ENCODE measurements around the gene DMXL1. TPM values are rescaled to one million over a fixed set of nuclear protein-coding genes. Genes with fewer than 3 reads are reported as not detected.

DMXL1 gene
- total RNA-seq, 3 donors from 2014 or later = 53.1 to 91.2 (median 60.3) TPM

- Histone ChIP-seq H3K36me3 (peaks cover 6% of the 10 kb centered on the region), H3K27me3 (no peaks in the 10 kb centered on the region), H3K4me3 (no peak overlapping the region), H3K27ac (no peak overlapping the region), H3K9me3 (no peaks in the 10 kb centered on the region), H3K4me1 (no peaks in the 10 kb centered on the region)
- intact Hi-C loops (cut with DNase I; ENCODE audit: low total_unique reads) = no loop called here
- DNase-seq (ENCODE audit: low spot score in 2 of 2) = no peak
- TF ChIP-seq POLR2AphosphoS5 (IDR thresholded peaks at IDR 0.05) = no peak
- no peak for TF ChIP-seq POLR2A (IDR thresholded peaks at IDR 0.05)
- no peak for TF ChIP-seq CTCF (IDR thresholded peaks at IDR 0.05)
These were observed 136.2 kb downstream of the DMXL1 start for GRCh38 chr5:119207105-119207504.

DNA sequence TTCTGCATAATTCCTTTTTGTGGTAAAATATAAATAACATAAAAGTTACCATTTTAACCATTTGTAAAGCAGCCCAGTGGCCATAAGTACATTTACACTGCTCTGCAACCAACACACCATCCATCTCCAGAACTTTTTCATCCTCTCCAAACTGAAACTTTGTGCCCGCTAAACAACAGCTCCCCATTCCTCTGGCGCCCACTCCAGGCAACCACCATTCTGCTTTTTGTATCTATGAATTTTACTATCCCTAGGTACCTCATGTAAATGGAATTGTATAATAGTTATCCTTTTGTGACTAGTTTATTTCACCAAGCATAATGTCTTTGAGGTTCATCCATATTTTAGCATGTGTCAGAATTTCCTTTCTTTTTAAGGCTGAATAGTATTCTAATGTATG is 141.1 kb downstream of the DMXL1 start:
- intact Hi-C loops (cut with DNase I; ENCODE audit: low total_unique reads) = no loop called here
- no peak for DNase-seq (ENCODE audit: low spot score in 2 of 2)
- no peaks in the 10 kb centered on the region for H3K27me3 ChIP-seq
- no peak overlapping the region for H3K27ac ChIP-seq
- no peaks in the 10 kb centered on the region for H3K4me1 ChIP-seq
- no peak overlapping the region for H3K4me3 ChIP-seq
- H3K36me3 ChIP-seq = no peaks in the 10 kb centered on the region
- TF ChIP-seq CTCF (IDR thresholded peaks at IDR 0.05) = no peak
- no peak for TF ChIP-seq POLR2A (IDR thresholded peaks at IDR 0.05)
- no peak for TF ChIP-seq POLR2AphosphoS5 (IDR thresholded peaks at IDR 0.05)
- H3K9me3 ChIP-seq = no peaks in the 10 kb centered on the region

GRCh38 chr5:119212676-119213075 is 141.8 kb downstream of the DMXL1 start:
- no peaks in the 10 kb centered on the region for H3K9me3 ChIP-seq
- intact Hi-C loops (cut with DNase I; ENCODE audit: low total_unique reads) = no loop called here
- no peak overlapping the region for H3K4me3 ChIP-seq
- no peak for TF ChIP-seq POLR2A (IDR thresholded peaks at IDR 0.05)
- no peak for TF ChIP-seq POLR2AphosphoS5 (IDR thresholded peaks at IDR 0.05)
- no peak for TF ChIP-seq CTCF (IDR thresholded peaks at IDR 0.05)
- H3K27ac ChIP-seq = no peak overlapping the region
- H3K27me3 ChIP-seq = no peaks in the 10 kb centered on the region
- no peaks in the 10 kb centered on the region for H3K36me3 ChIP-seq
- H3K4me1 ChIP-seq = no peaks in the 10 kb centered on the region
- no peak for DNase-seq (ENCODE audit: low spot score in 2 of 2)

DNA sequence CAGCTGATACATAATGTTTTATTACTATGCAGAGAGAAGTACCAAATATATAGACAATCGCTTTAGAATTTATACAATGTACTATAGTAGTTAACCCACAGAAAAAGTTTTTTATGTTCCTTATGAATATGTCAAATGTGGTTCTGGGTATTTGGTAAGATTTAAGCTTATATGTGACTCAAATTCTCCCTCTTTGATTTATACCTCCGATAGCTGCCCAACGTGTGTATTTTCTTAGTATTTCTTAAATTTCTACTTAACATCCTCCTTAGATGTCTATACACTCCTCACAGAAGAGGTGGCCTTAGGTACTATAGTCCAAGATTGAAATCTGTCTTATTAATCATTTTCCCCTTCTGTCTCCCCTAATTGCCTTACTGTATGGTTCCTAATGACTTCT is 146.3 kb downstream of the DMXL1 start:
- Histone ChIP-seq H3K9me3 (no peaks in the 10 kb centered on the region), H3K27ac (no peak overlapping the region), H3K4me3 (no peak overlapping the region), H3K27me3 (no peaks in the 10 kb centered on the region), H3K4me1 (no peaks in the 10 kb centered on the region), H3K36me3 (peaks cover 6% of the 10 kb centered on the region)
- no peak for TF ChIP-seq POLR2AphosphoS5 (IDR thresholded peaks at IDR 0.05)
- intact Hi-C loops (cut with DNase I; ENCODE audit: low total_unique reads) = no loop called here
- DNase-seq (ENCODE audit: low spot score in 2 of 2) = no peak

DNA sequence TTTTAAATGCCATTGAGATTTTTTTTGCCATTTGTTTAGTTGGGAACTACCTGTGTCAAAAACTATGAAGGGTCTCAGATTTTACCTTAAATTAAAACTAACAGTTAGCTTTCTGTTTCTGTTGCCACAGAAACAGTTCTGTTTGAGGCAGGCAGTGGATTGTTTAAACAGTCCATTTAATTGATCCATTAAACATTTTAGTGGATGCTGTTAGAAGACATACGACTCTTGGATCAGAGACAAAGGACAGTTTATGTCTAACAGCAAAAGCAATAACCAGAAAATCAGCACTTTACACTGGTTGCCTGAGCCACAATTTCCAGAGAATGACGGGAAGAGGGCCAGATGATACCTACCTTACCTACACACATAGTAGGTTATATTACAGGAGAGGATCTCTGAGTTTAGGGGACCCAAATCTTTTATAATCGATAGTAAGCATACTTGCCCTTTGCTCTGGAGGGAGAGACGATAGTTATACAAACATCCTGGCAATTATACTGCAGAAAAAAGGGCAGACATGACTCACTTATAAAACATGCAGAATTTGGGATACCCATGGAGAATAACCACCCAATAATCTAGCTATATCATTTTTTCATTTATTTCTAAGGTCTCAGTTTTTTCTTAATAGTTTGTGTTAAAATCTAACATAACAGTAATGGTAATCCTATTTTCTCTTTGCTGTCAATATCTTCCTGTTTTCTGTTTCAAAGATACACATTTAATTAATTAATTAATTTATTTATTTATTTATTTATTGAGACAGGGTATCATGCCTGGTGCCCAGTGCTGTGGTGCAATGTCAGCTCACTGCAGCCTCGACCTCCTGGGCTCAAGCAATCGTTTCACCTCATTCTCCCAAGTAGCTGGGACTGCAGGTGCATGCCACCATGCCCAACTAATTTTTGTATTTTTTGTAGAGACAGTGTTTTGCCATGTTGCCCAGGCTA is 148.2 kb downstream of the DMXL1 start:
- Histone ChIP-seq H3K27ac (no peak overlapping the region), H3K4me3 (no peak overlapping the region), H3K27me3 (no peaks in the 10 kb centered on the region), H3K4me1 (no peaks in the 10 kb centered on the region), H3K36me3 (peaks cover 6% of the 10 kb centered on the region), H3K9me3 (no peaks in the 10 kb centered on the region)
- intact Hi-C loops (cut with DNase I; ENCODE audit: low total_unique reads) = no loop called here
- TF ChIP-seq POLR2A (IDR thresholded peaks at IDR 0.05) = no peak
- TF ChIP-seq CTCF (IDR thresholded peaks at IDR 0.05) = no peak
- TF ChIP-seq POLR2AphosphoS5 (IDR thresholded peaks at IDR 0.05) = no peak
- DNase-seq (ENCODE audit: low spot score in 2 of 2) = no peak

All from breast epithelium (tissue), 4 donors.